ENCODE data around the gene IQGAP3.

Gene IQGAP3

GRCh38 chr1:156498432-156499193, 73.8 kb downstream of the IQGAP3 start:
- peak overlapping the region; percentile 78 to 99 for H3K4me3 ChIP-seq
- peaks cover 0 to 12% (median 8%) of the 10 kb centered on the region in 3 donors for H3K36me3 ChIP-seq
- H3K27ac ChIP-seq: peak overlapping the region; percentile 94 to 100
- H3K4me1 ChIP-seq: peaks cover 15 to 76% (median 68%) of the 10 kb centered on the region in 4 donors
- H3K27me3 ChIP-seq: no peaks in the 10 kb centered on the region
- intact Hi-C loops (cut with DNase I; ENCODE audit: low total_unique reads): loop anchor here (5.0 kb wide), 1 partner anchor 94 kb away; the partner anchor contains the start of gene NAXE
- DNase-seq: peak; percentile 67 to 85
- no peak for TF ChIP-seq CTCF (IDR thresholded peaks at IDR 0.05)
- H3K9me3 ChIP-seq: no peaks in the 10 kb centered on the region

GRCh38 chr1:156497743-156498431, 74.5 kb downstream of the IQGAP3 start:
- Histone ChIP-seq H3K4me1 (peaks cover 19 to 76% (median 68%) of the 10 kb centered on the region in 4 donors), H3K27me3 (no peaks in the 10 kb centered on the region), H3K27ac (peak overlapping the region; percentile 94 to 100), H3K9me3 (no peaks in the 10 kb centered on the region), H3K4me3 (peak overlapping the region; percentile 78 to 99), H3K36me3 (peaks cover 0 to 12% (median 8%) of the 10 kb centered on the region in 3 donors)
- no peak for TF ChIP-seq CTCF (IDR thresholded peaks at IDR 0.05)
- intact Hi-C loops (cut with DNase I; ENCODE audit: low total_unique reads): loop anchor here (5.0 kb wide), 1 partner anchor 94 kb away; the partner anchor contains the start of gene NAXE
- DNase-seq: peak; percentile 20 to 80

GRCh38 chr1:156497078-156497742, 75.2 kb downstream of the IQGAP3 start:
- intact Hi-C loops (cut with DNase I; ENCODE audit: low total_unique reads): loop anchor here (5.0 kb wide), 1 partner anchor 95 kb away; the partner anchor contains the start of gene NAXE
- Histone ChIP-seq H3K36me3 (peaks cover 0 to 12% (median 8%) of the 10 kb centered on the region in 3 donors), H3K4me1 (peaks cover 23 to 76% (median 70%) of the 10 kb centered on the region in 4 donors), H3K4me3 (peak overlapping the region; percentile 78 to 99), H3K9me3 (no peaks in the 10 kb centered on the region), H3K27ac (peak overlapping the region; percentile 94 to 100), H3K27me3 (no peaks in the 10 kb centered on the region)
- TF ChIP-seq CTCF (IDR thresholded peaks at IDR 0.05): no peak
- peak in 1 of 2 donors; percentile 88 for DNase-seq

- peak overlapping the region; percentile 94 to 100 for H3K27ac ChIP-seq
- peaks cover 31 to 77% (median 72%) of the 10 kb centered on the region in 4 donors for H3K4me1 ChIP-seq
- H3K36me3 ChIP-seq: peaks cover 0 to 12% (median 8%) of the 10 kb centered on the region in 3 donors
- H3K27me3 ChIP-seq: no peaks in the 10 kb centered on the region
- peak overlapping the region; percentile 78 to 99 for H3K4me3 ChIP-seq
- TF ChIP-seq CTCF (IDR thresholded peaks at IDR 0.05): no peak
- no peaks in the 10 kb centered on the region for H3K9me3 ChIP-seq
- peak in 1 of 2 donors; percentile 74 for DNase-seq
- intact Hi-C loops (cut with DNase I; ENCODE audit: low total_unique reads): loop anchor here (5.0 kb wide), 1 partner anchor 96 kb away; the partner anchor contains the start of gene NAXE
These were observed 76.1 kb downstream of the IQGAP3 start for GRCh38 chr1:156496211-156496761.
